K562 treated with DMSO at 1 percent for 24 hours (cell line): ENCODE data around the gene CLDN6. TPM values are rescaled to one million over a fixed set of nuclear protein-coding genes. Genes with fewer than 3 reads are reported as not detected.

ENCODE experiments used
- total RNA-seq: library from RNA; unstranded; fragments of 300-600 nt; gene quantifications from 2 replicates; pipeline ENCODE4 v1.2.3, GENCODE V29; 2022; ENCODE audit warnings: low read depth; ENCODE audit not compliant: insufficient read depth

CLDN6 gene
- total RNA-seq = 0.65 and 0.76 TPM in 2 replicates

GRCh38 chr16:3017794-3018506, at the start of gene CLDN6:
Gene CLDN6 (minus strand): TSS chr16:3018183. CDS start chr16:3016021, 2,162 bp downstream.

DNA sequence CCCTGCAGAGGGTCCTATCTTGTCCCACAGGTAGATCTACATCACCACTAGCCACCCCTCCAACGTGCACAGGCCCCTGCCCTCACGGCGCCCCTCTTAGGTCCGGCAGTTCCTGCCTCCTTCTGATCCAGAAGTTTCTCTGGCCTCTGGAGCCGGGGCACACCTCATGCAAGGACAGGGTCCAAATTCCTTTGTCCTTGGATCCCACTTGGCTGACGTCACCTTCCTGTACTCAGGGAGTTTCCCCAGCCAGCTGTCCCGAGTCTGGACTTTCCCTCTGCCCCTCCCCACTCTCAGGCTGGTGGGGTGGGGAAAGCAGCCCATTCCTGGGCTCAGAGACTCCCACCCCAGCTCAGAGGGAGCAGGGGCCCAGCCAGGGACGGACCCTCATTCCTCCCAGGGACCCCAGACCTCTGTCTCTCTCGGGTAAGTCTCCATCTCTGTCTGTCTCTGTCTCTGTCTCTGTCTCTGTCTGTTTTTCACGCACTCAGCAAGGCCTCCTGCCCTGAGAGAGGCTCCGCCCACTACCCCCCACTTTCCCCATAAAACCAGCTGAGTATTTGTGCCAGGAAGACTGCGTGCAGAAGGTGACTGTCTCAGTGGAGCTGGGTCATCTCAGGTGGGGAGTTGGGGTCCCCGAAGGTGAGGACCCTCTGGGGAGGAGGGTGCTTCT, 47.2 kb upstream of the CLDN6 start, which contains the start of gene IL32:
Gene IL32, plus strand, starts transcription at position 572 of the 673 bp plus-strand sequence. CDS start 172 bp downstream, outside the sequence.

DNA sequence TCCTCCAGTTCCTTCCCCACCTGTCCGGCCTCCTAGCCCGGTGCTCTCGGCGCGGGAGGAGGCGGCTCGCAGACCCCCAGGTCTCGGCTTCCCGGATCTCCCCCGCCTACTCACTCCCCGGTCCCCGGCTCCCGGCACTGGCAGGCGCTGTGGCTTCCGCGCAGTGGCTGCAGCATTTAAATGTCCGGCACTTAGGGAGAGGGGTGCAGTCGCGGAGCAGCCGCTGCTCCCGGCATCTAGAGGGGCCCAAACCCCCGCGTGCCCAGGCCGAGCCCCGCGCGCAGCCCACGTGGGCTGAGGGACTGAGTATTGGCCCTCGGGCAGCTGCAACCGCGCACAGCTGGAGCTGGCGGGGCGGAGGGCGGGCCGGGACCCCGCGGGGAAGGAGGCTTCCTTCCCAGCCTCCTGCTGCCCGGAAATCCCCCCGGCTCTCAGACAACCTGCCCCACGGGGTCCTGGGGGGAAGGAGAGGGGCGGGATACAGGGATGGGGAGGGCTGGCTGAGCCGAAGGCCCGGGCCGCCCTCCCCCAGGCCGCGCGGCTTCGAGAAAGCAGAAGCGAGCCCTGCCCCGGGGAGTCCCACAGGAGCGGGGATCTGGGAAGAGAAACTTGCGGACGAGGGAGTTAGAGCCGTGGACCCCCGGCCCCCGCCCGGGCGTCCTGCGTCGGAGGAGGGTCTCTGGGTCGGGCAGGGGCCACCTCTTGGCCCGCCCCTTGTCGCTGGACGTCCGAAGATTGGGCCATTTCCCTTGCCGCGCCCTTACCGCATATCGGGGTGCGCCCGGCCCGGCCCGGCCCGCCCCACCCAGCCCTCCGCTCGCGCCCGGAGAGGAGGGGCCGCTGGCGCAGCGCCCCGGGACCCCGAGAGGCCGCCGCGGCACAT, 28.0 kb upstream of the CLDN6 start, which contains the start of gene MMP25:
Gene MMP25, plus strand, starts transcription at position 804 of the 883 bp plus-strand sequence. CDS start 357 bp downstream, outside the sequence.

GRCh38 chr16:3036726-3037315, 18.8 kb upstream of the CLDN6 start, which contains the start of gene BICDL2:
Gene BICDL2 (minus strand): TSS chr16:3036944. CDS start chr16:3035496, 1,448 bp downstream.

GRCh38 chr16:3023669-3024478, 5.9 kb upstream of the CLDN6 start, which contains the start of the genes HCFC1R1 and THOC6:
Gene HCFC1R1 (minus strand): TSS chr16:3023942. CDS start chr16:3023941, 1 bp downstream.
Gene THOC6 (plus strand): TSS chr16:3024035. CDS start chr16:3024327, 292 bp downstream.

DNA sequence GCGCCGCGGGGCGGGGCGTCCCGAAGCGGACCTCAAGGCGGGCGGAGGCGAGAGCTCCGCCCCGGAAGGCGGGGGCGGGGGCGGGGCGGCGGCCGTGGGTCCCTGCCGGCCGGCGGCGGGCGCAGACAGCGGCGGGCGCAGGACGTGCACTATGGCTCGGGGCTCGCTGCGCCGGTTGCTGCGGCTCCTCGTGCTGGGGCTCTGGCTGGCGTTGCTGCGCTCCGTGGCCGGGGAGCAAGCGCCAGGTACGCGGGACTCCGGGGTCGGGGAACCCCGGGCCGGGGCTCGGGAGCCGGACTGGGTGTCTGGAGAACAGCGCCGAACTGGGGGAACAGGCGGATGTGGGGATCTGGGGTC, 2.2 kb upstream of the CLDN6 start, which contains the start of gene TNFRSF12A:
Gene TNFRSF12A, plus strand, starts transcription at position 122 of the 357 bp plus-strand sequence. Its CDS starts 30 bp downstream, at position 152.

GRCh38 chr16:3012828-3013420, 5.1 kb downstream of the CLDN6 start, which contains the start of gene CLDN9:
Gene CLDN9 (plus strand): TSS chr16:3012923. CDS start chr16:3013363, 440 bp downstream.

DNA sequence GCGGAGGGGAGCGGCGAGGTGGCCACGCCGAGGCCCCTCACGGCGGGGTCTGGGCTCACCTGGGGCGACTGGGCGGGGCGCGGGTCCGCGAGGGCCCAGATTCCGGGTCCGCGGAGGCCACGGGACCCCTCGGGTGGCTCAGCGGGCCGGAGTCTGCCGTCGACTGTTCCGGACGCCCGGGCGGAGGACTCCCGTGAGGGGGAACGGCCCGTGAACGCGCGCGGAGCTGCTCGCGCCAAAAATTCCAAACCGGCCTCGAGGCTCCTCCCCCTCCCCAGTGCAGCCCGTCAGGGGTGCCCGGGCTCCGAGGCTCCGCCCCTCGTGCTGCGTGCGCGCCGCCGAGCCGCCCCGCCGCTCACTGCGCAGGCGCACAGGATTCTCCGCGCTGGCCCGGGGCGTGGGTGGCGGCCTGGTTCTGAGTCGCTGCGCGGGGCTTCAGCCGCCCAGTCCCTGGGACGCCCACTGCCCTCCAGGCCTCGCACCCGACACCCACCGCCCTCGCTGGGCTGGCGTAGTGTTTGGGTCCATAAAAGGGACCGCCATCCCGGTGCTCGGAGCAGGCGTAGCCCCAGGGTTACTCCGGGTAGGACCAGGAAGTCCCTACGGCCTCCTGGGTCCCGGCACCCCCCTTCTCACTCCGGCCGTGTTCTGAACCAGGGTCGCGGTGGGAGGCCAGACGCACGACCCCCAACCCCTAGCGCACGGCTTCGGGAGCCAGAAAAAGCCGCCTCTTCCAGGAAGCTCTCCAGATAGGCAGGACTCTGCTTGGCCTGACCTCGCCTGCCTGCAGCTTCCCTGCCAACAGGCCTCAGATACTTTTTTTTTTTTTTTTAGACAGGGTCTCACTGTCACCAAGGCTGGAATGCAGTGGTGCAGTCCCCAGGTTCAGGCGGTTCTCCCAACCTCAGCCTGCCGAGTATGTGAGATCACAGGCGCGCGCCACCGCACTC, 37.5 kb downstream of the CLDN6 start, which contains the start of gene PKMYT1:
Gene PKMYT1, minus strand, starts transcription at position 220 of the 950 bp plus-strand sequence. CDS start 789 bp downstream, outside the sequence.

GRCh38 chr16:2968738-2969544, 49.0 kb downstream of the CLDN6 start, which contains the start of gene PAQR4:
Gene PAQR4 (plus strand): TSS chr16:2969348. CDS start chr16:2969675, 327 bp downstream.

Other genes with a start within 250 kb of the CLDN6 start
- gene ELOB, start 240.9 kb downstream of the CLDN6 start, total RNA-seq = 340 and 361 TPM in 2 replicates
- gene PRSS33, start 230.6 kb downstream of the CLDN6 start, total RNA-seq = not detected in 2 replicates
- gene PRSS41, start 219.7 kb downstream of the CLDN6 start, total RNA-seq = not detected in 2 replicates
- gene PRSS21, start 200.9 kb downstream of the CLDN6 start, total RNA-seq = 74.1 and 76.0 TPM in 2 replicates
- gene ZG16B, start 187.9 kb downstream of the CLDN6 start, total RNA-seq = 0.71 and 1.5 TPM in 2 replicates
- gene PRSS22, start 160.0 kb downstream of the CLDN6 start, total RNA-seq = not detected in 2 replicates
- 107 TPM in 2 replicates for gene FLYWCH2, start 135.0 kb downstream of the CLDN6 start, total RNA-seq
- 46.3 and 51.2 TPM in 2 replicates for gene FLYWCH1, start 106.3 kb downstream of the CLDN6 start, total RNA-seq
- gene KREMEN2, start 53.9 kb downstream of the CLDN6 start, total RNA-seq = 1.3 and 2.2 TPM in 2 replicates
- gene PAQR4, start 48.8 kb downstream of the CLDN6 start, total RNA-seq = 25.2 and 30.8 TPM in 2 replicates
- 168 and 199 TPM in 2 replicates for gene PKMYT1, start 37.7 kb downstream of the CLDN6 start, total RNA-seq
- gene CLDN9, start 5.3 kb downstream of the CLDN6 start, total RNA-seq = 4.3 and 4.5 TPM in 2 replicates
- 41.1 and 48.6 TPM in 2 replicates for gene TNFRSF12A, start 2.2 kb upstream of the CLDN6 start, total RNA-seq
- 37.4 and 38.2 TPM in 2 replicates for gene HCFC1R1, start 5.8 kb upstream of the CLDN6 start, total RNA-seq
- gene THOC6, start 5.9 kb upstream of the CLDN6 start, total RNA-seq = 41.2 and 42.6 TPM in 2 replicates
- gene BICDL2, start 18.8 kb upstream of the CLDN6 start, total RNA-seq = not detected in 2 replicates
- 0.31 and 1.0 TPM in 2 replicates for gene MMP25, start 28.4 kb upstream of the CLDN6 start, total RNA-seq
- gene IL32, start 47.5 kb upstream of the CLDN6 start, total RNA-seq = 49.1 and 56.4 TPM in 2 replicates
- not detected in 2 replicates for gene ZSCAN10, start 81.1 kb upstream of the CLDN6 start, total RNA-seq
- 33.8 and 35.1 TPM in 2 replicates for gene ZNF205, start 94.4 kb upstream of the CLDN6 start, total RNA-seq
- gene ZNF213, start 116.8 kb upstream of the CLDN6 start, total RNA-seq = 27.1 and 27.7 TPM in 2 replicates
- not detected in 2 replicates for gene OR1F1, start 170.0 kb upstream of the CLDN6 start, total RNA-seq
- gene ZNF200, start 217.0 kb upstream of the CLDN6 start, total RNA-seq = 6.6 and 8.7 TPM in 2 replicates
- gene MEFV, start 238.4 kb upstream of the CLDN6 start, total RNA-seq = not detected in 2 replicates